ENCODE data around the gene HORMAD2.

The HORMAD2 gene

GRCh38 chr22:30113494-30113893 lies 33.2 kb downstream of the HORMAD2 start:
- DNase-seq (ENCODE audit: low read depth) = no peak

- DNase-seq (ENCODE audit: low read depth) = no peak
These were observed 34.1 kb downstream of the HORMAD2 start for GRCh38 chr22:30114361-30114760.

GRCh38 chr22:30115705-30116104 lies 35.4 kb downstream of the HORMAD2 start:
- DNase-seq (ENCODE audit: low read depth) = no peak

- no peak for DNase-seq (ENCODE audit: low read depth)
These were observed 36.3 kb downstream of the HORMAD2 start for GRCh38 chr22:30116362-30117117.

GRCh38 chr22:30117256-30117655 lies 37.0 kb downstream of the HORMAD2 start:
- DNase-seq (ENCODE audit: low read depth) = no peak

GRCh38 chr22:30118291-30118690 lies 38.0 kb downstream of the HORMAD2 start:
- no peak for DNase-seq (ENCODE audit: low read depth)

GRCh38 chr22:30121960-30122359 lies 41.7 kb downstream of the HORMAD2 start:
- DNase-seq (ENCODE audit: low read depth) = no peak

- no peak for DNase-seq (ENCODE audit: low read depth)
These were observed 43.2 kb downstream of the HORMAD2 start for GRCh38 chr22:30123463-30123862.

GRCh38 chr22:30127749-30128166 lies 47.5 kb downstream of the HORMAD2 start:
- DNase-seq (ENCODE audit: low read depth) = no peak

GRCh38 chr22:30128511-30128910 lies 48.2 kb downstream of the HORMAD2 start:
- DNase-seq (ENCODE audit: low read depth) = no peak

- DNase-seq (ENCODE audit: low read depth) = no peak
These were observed 49.4 kb downstream of the HORMAD2 start for GRCh38 chr22:30129636-30130035.

- no peak for DNase-seq (ENCODE audit: low read depth)
These were observed 52.2 kb downstream of the HORMAD2 start for GRCh38 chr22:30132290-30132996.

GRCh38 chr22:30140414-30140813 lies 60.1 kb downstream of the HORMAD2 start:
- no peak for DNase-seq (ENCODE audit: low read depth)

GRCh38 chr22:30143265-30143664 lies 63.0 kb downstream of the HORMAD2 start:
- DNase-seq (ENCODE audit: low read depth) = no peak

GRCh38 chr22:30144391-30144790 lies 64.1 kb downstream of the HORMAD2 start:
- DNase-seq (ENCODE audit: low read depth) = no peak

- DNase-seq (ENCODE audit: low read depth) = no peak
These were observed 69.9 kb downstream of the HORMAD2 start for GRCh38 chr22:30150212-30150611.

GRCh38 chr22:30158277-30158676 lies 78.0 kb downstream of the HORMAD2 start:
- DNase-seq (ENCODE audit: low read depth) = no peak

GRCh38 chr22:30158744-30159500 lies 78.7 kb downstream of the HORMAD2 start:
- DNase-seq (ENCODE audit: low read depth) = no peak

- no peak for DNase-seq (ENCODE audit: low read depth)
These were observed 79.5 kb downstream of the HORMAD2 start for GRCh38 chr22:30159561-30160353.

- DNase-seq (ENCODE audit: low read depth) = no peak
These were observed 80.8 kb downstream of the HORMAD2 start for GRCh38 chr22:30161051-30161469.

GRCh38 chr22:30167296-30167695 lies 87.0 kb downstream of the HORMAD2 start:
- no peak for DNase-seq (ENCODE audit: low read depth)

GRCh38 chr22:30167734-30168133 lies 87.5 kb downstream of the HORMAD2 start:
- DNase-seq (ENCODE audit: low read depth) = no peak

Data from activated T-helper 1 cell treated with Interleukin-2 at 50 U/mL for 16 hours (primary cell).